ENCODE data around the gene TRIM67.

- no peak for TF ChIP-seq CTCF (IDR thresholded peaks at IDR 0.05)
- TF ChIP-seq POLR2AphosphoS5 (IDR thresholded peaks at IDR 0.05): no peak
- no peak for TF ChIP-seq POLR2A (IDR thresholded peaks at IDR 0.05)
These were observed 103.5 kb downstream of the TRIM67 start for GRCh38 chr1:231265379-231265778.

Data from stomach (tissue), 4 donors.